ENCODE results near the gene ST6GALNAC4.

DNA sequence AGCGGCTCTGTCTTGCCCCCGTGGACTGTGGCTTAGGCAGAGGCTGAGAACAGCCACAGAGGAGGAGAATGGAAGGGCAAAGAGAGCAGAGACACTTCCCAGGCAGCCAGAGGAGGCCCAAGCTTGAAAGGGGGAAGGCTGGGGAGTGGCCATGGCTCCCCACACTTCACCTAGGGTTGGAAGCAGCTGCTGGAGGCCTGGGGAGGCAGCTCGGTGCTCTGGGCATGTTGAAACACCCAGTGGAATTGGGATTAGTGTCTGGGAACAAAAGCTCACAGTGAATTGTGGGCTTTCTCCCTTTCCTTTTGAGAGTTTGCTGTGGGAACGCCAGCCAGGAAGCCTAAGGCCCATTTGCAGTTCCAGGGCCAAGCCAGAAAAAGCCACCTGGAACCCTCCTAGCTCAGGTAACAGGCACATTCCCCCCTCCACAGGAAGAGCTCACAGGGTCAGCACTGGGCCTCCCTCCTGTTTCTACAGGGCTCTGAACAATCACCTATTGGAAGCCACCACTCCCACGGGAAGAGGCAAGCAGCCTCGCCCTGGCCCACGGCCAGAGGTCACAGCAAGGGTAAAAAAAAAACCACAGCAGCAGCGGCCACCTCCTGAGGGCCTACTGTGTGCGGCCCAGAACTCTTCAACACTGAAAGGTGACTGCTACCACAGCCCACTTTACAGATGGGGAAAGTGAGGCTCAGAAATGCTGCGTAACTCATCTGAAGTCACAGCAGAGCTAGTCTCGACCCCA, 43.7 kb upstream of the ST6GALNAC4 start:
- TF ChIP-seq CTCF (IDR thresholded peaks at IDR 0.05) (no peak), POLR2A (IDR thresholded peaks at IDR 0.05) (no peak)

Data from lower leg skin (tissue), 3 donors.